Peyer's patch (tissue), 4 donors: ENCODE data around the gene CTCFL. TPM values are rescaled to one million over a fixed set of nuclear protein-coding genes. Genes with fewer than 3 reads are reported as not detected.

Experiments
- DNase-seq, 3 donors: peaks; one replicate each; pipeline ENCODE4 v3.0.0-alpha.2; 2017 to 2019
- H3K27ac ChIP-seq, 4 donors: fragments of 200-600 bp; sonication (generic); one replicate each; pipeline ENCODE4 v1.5.1; 2016 to 2019
- H3K27me3 ChIP-seq, 2 donors: fragments of 200-600 bp; sonication (generic); one replicate each; pipeline ENCODE4 v1.5.1; 2019
- H3K36me3 ChIP-seq, 3 donors: fragments of 200-600 bp; sonication (generic); one replicate each; pipeline ENCODE4 v1.5.1; 2016 to 2019
- H3K4me1 ChIP-seq, 4 donors: fragments of 200-600 bp; sonication (generic); one replicate each; pipeline ENCODE4 v1.5.1; 2016 to 2019
- H3K4me3 ChIP-seq, 4 donors: fragments of 200-600 bp; sonication (generic); 1 replicate in 3 of 4; 2 replicates in 1 of 4; pipeline ENCODE4 v1.5.1; 2016 to 2019; ENCODE audit warnings: mild to moderate bottlenecking in 1 of 4
- H3K9me3 ChIP-seq, 4 donors: fragments of 200-600 bp; sonication (generic); one replicate each; pipeline ENCODE4 v1.5.1; 2016 to 2019; ENCODE audit warnings: mild to moderate bottlenecking in 1 of 4
- CTCF ChIP-seq, 6 experiments: fragments of 450-650 bp in 4 of 6; fragments of 200-600 bp in 2 of 6; sonication (generic) in 1 of 6; IDR thresholded peaks; one replicate each; pipeline ENCODE4 v1.5.1; 2017 to 2019; ENCODE audit warnings: antibody characterized with exemption in 6 of 6, mild to moderate bottlenecking in 3 of 6, moderate library complexity in 1 of 6
- POLR2A ChIP-seq, 2 donors: fragments of 450-650 bp; IDR thresholded peaks; one replicate each; pipeline ENCODE4 v1.5.1; 2017; ENCODE audit warnings: antibody characterized with exemption in 2 of 2, mild to moderate bottlenecking in 2 of 2, moderate library complexity in 2 of 2
- total RNA-seq, 4 donors: library from RNA; depleted of rRNA; stranded (reverse); fragments of >200 nt; gene quantifications; one replicate each; pipeline ENCODE4 v1.1.0, GENCODE V29; 2016

CTCFL gene
- total RNA-seq, 4 donors from 2014 or later: not detected

- no peaks in the 10 kb centered on the region for H3K9me3 ChIP-seq
- DNase-seq: peak in 1 of 3 donors; percentile 20
- H3K27ac ChIP-seq: peak overlapping the region in 1 of 4 donors; percentile 5
- H3K4me3 ChIP-seq: no peak overlapping the region
- TF ChIP-seq CTCF (IDR thresholded peaks at IDR 0.05): no peak
- TF ChIP-seq POLR2A (IDR thresholded peaks at IDR 0.05): no peak
- H3K36me3 ChIP-seq: no peaks in the 10 kb centered on the region
- H3K27me3 ChIP-seq: no peaks in the 10 kb centered on the region
- peaks cover 0 to 7% (median 0%) of the 10 kb centered on the region in 4 donors for H3K4me1 ChIP-seq
Observed at GRCh38 chr20:57467742-57468141, 57.2 kb downstream of the CTCFL start.

GRCh38 chr20:57465943-57466342 lies 59.0 kb downstream of the CTCFL start:
- no peak for DNase-seq
- H3K27me3 ChIP-seq: no peaks in the 10 kb centered on the region
- TF ChIP-seq CTCF (IDR thresholded peaks at IDR 0.05): no peak
- H3K36me3 ChIP-seq: no peaks in the 10 kb centered on the region
- peaks cover 0 to 7% (median 0%) of the 10 kb centered on the region in 4 donors for H3K4me1 ChIP-seq
- H3K4me3 ChIP-seq: no peak overlapping the region
- H3K9me3 ChIP-seq: no peaks in the 10 kb centered on the region
- H3K27ac ChIP-seq: no peak overlapping the region

- TF ChIP-seq POLR2A (IDR thresholded peaks at IDR 0.05) (no peak), CTCF (IDR thresholded peaks at IDR 0.05) (no peak)
- DNase-seq: peak in 1 of 3 donors; percentile 14
- H3K36me3 ChIP-seq: no peaks in the 10 kb centered on the region
- no peak overlapping the region for H3K4me3 ChIP-seq
- no peaks in the 10 kb centered on the region for H3K9me3 ChIP-seq
- H3K4me1 ChIP-seq: peaks cover 0 to 7% (median 0%) of the 10 kb centered on the region in 4 donors
- H3K27me3 ChIP-seq: no peaks in the 10 kb centered on the region
- no peak overlapping the region for H3K27ac ChIP-seq
Observed at GRCh38 chr20:57465486-57465885, 59.5 kb downstream of the CTCFL start.

GRCh38 chr20:57464642-57465211 lies 60.2 kb downstream of the CTCFL start:
- H3K9me3 ChIP-seq: no peaks in the 10 kb centered on the region
- no peak overlapping the region for H3K27ac ChIP-seq
- no peaks in the 10 kb centered on the region for H3K27me3 ChIP-seq
- H3K36me3 ChIP-seq: no peaks in the 10 kb centered on the region
- peaks cover 0 to 7% (median 0%) of the 10 kb centered on the region in 4 donors for H3K4me1 ChIP-seq
- TF ChIP-seq POLR2A (IDR thresholded peaks at IDR 0.05) (no peak), CTCF (IDR thresholded peaks at IDR 0.05) (peak in 1 of 6 experiments; percentile 17)
- DNase-seq: peak in 1 of 3 donors; percentile 31
- no peak overlapping the region for H3K4me3 ChIP-seq

GRCh38 chr20:57462781-57463180 lies 62.2 kb downstream of the CTCFL start:
- Histone ChIP-seq H3K9me3 (no peaks in the 10 kb centered on the region), H3K4me1 (no peaks in the 10 kb centered on the region), H3K27ac (no peak overlapping the region), H3K36me3 (no peaks in the 10 kb centered on the region), H3K4me3 (no peak overlapping the region), H3K27me3 (no peaks in the 10 kb centered on the region)
- no peak for DNase-seq
- TF ChIP-seq CTCF (IDR thresholded peaks at IDR 0.05): no peak
- no peak for TF ChIP-seq POLR2A (IDR thresholded peaks at IDR 0.05)

- DNase-seq: no peak
- H3K36me3 ChIP-seq: no peaks in the 10 kb centered on the region
- no peak for TF ChIP-seq CTCF (IDR thresholded peaks at IDR 0.05)
- no peak for TF ChIP-seq POLR2A (IDR thresholded peaks at IDR 0.05)
- H3K27me3 ChIP-seq: no peaks in the 10 kb centered on the region
- H3K27ac ChIP-seq: no peak overlapping the region
- no peaks in the 10 kb centered on the region for H3K9me3 ChIP-seq
- H3K4me3 ChIP-seq: no peak overlapping the region
- no peaks in the 10 kb centered on the region for H3K4me1 ChIP-seq
Observed at GRCh38 chr20:57461726-57462125, 63.2 kb downstream of the CTCFL start.
